SJCRH30 (cell line): ENCODE data around the gene SLC25A29. TPM values are rescaled to one million over a fixed set of nuclear protein-coding genes. Genes with fewer than 3 reads are reported as not detected.
"Not testable (repeated sequence)": the region's sequence is repeated elsewhere in the genome, so short reads cannot be mapped to it uniquely, and the experiment has no call there.

Source experiments
- DNase-seq, 2 experiments: peaks; one replicate each; pipeline ENCODE4 v3.0.0-alpha.2; 2015 to 2020
- H3K27ac ChIP-seq: fragments of 250-450 bp; sonication (Bioruptor Pico); 2 replicates; pipeline ENCODE4 v1.5.1; 2020; ENCODE audit warnings: mild to moderate bottlenecking, moderate library complexity
- H3K27me3 ChIP-seq: fragments of 250-450 bp; sonication (Bioruptor Pico); 2 replicates; pipeline ENCODE4 v1.5.1; 2020; ENCODE audit warnings: mild to moderate bottlenecking, moderate library complexity
- H3K36me3 ChIP-seq: fragments of 250-450 bp; sonication (Bioruptor Pico); 2 replicates; pipeline ENCODE4 v1.5.1; 2020; ENCODE audit warnings: mild to moderate bottlenecking, moderate library complexity
- H3K4me1 ChIP-seq: fragments of 250-450 bp; sonication (Bioruptor Pico); 2 replicates; pipeline ENCODE4 v1.5.1; 2020; ENCODE audit warnings: mild to moderate bottlenecking, moderate library complexity
- H3K4me3 ChIP-seq: fragments of 250-450 bp; sonication (Bioruptor Pico); 2 replicates; pipeline ENCODE4 v1.5.1; 2020; ENCODE audit warnings: mild to moderate bottlenecking, moderate library complexity
- H3K9me3 ChIP-seq: fragments of 250-450 bp; sonication (Bioruptor Pico); replicated peaks from 2 replicates; pipeline ENCODE4 v1.5.1; 2020; ENCODE audit warnings: mild to moderate bottlenecking, moderate library complexity
- total RNA-seq: library from RNA; depleted of rRNA; stranded (reverse); fragments of >200 nt; shearing (Covaris generic); gene quantifications from 2 replicates; pipeline ENCODE4 v1.2.3, GENCODE V29; 2014

Gene SLC25A29
- total RNA-seq, 1 experiment from 2014 or later, result 57.1 TPM

GRCh38 chr14:100296106-100296651, 10.1 kb downstream of the SLC25A29 start:
- no peak for DNase-seq
- no peak overlapping the region for H3K27ac ChIP-seq

DNA sequence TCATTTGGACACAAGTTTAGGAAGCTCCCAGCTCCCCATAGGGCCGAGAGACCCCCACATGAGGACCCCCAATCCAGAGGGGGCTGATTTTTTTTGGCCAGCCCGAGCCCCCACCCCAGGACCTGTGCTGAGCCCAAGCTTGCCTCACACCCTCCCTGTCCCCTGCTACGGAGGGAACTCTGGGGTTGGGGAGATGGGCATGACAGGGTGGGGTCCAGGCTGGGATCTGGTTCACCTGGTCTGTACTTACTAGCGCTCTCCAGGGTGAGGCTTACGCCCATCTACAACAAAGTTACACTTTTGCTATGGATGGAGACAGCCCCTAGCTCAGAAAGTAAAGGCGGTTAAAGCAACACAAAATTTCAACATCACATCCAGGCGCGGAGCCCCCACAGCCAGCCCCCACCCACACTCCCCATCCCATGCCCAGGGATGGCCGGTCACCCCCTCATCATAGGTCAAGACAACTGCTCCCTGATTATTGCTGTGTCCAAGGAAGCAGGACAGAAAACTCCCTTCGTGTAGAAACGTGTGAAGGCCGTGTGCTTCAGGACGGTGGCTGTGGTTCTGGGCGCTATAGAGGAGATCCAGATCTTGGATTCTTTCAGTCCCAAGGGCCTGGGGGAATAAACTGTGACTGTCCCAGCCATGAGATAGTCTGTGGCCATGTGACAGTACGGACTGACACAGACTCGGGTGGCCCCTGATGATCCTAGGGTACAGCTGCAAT, 10.7 kb downstream of the SLC25A29 start:
- no peak overlapping the region for H3K4me3 ChIP-seq
- DNase-seq, result peak in 1 of 2 experiments; percentile 1
- no peaks in the 10 kb centered on the region for H3K9me3 ChIP-seq
- H3K27me3 ChIP-seq, result no peaks in the 10 kb centered on the region
- H3K4me1 ChIP-seq, result peaks cover 6% of the 10 kb centered on the region; the same call in 1 of the 2 replicates
- H3K36me3 ChIP-seq, result peaks cover 19% of the 10 kb centered on the region
- H3K27ac ChIP-seq, result no peak overlapping the region

More at GRCh38 chr14:100296106-100296651, 10.1 kb downstream of the SLC25A29 start:
- peaks cover 18% of the 10 kb centered on the region for H3K36me3 ChIP-seq
- H3K9me3 ChIP-seq, result no peaks in the 10 kb centered on the region
- no peak overlapping the region for H3K4me3 ChIP-seq
- no peaks in the 10 kb centered on the region for H3K27me3 ChIP-seq
- H3K4me1 ChIP-seq, result peaks cover 6% of the 10 kb centered on the region; the same call in 1 of the 2 replicates

DNA sequence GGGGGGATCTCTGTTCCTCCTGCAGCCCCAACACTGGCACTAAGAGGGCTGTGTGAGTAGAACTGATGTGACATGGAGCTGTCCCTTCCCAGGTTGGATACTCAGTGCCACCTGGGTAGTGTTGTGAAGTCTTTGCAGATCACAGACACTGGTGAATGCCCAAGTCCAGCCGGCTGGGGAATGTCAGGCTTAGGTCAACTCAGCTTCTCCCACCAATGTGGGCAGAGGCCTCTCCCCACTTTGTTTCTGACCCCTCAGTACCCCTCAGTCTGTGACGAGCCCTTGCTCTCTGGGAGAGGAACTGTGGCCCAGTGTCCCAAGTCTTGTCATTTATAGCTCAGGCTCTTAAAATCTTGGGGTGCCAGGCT, 11.3 kb downstream of the SLC25A29 start:
- H3K36me3 ChIP-seq, result peaks cover 21% of the 10 kb centered on the region

DNA sequence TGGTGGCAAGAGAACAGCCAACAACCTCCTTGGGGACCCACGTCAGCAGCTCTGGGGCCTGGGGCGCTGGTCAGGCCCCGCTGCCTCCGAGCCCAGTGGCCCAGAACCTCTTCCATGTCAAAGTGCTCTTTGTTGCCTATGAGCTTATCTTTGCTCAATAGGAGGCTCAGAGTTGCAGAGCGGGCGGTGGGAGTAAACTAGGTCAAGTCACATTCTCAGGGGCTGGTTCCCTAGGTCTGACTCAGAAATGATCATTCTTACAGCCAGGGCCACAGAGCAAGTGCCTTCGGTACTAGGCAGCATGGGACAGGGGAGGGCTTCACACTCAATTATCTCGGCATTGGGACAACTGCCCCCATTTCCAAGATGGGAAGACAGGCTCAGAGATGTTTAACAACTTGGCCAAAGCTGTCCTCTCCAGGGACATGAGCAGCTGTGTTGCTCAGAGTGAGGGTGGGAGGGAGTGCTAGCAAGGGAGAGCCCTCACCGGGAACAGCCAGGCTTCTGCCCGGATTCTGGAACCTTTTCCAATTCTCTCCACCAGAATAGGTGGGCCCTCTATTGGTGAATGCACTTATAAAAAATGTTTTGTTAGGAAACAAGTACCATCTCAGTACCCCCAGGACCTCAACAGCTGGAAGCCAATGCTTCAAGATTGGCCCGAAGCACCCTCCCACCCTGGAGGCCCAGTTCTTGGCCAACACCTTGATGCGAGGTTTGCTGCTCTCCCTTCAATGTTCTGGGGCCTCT, 11.9 kb downstream of the SLC25A29 start:
- no peaks in the 10 kb centered on the region for H3K9me3 ChIP-seq
- H3K27me3 ChIP-seq, result no peaks in the 10 kb centered on the region
- H3K27ac ChIP-seq, result no peak overlapping the region
- H3K4me3 ChIP-seq, result no peak overlapping the region
- no peak for DNase-seq
- peaks cover 23% of the 10 kb centered on the region for H3K36me3 ChIP-seq
- H3K4me1 ChIP-seq, result peaks cover 6% of the 10 kb centered on the region; the same call in 1 of the 2 replicates

More for the DNA sequence above, 11.3 kb downstream of the SLC25A29 start:
- Histone ChIP-seq H3K4me1 (peaks cover 6% of the 10 kb centered on the region; the same call in 1 of the 2 replicates), H3K9me3 (no peaks in the 10 kb centered on the region), H3K4me3 (no peak overlapping the region), H3K27ac (no peak overlapping the region), H3K27me3 (no peaks in the 10 kb centered on the region)
- no peak for DNase-seq

DNA sequence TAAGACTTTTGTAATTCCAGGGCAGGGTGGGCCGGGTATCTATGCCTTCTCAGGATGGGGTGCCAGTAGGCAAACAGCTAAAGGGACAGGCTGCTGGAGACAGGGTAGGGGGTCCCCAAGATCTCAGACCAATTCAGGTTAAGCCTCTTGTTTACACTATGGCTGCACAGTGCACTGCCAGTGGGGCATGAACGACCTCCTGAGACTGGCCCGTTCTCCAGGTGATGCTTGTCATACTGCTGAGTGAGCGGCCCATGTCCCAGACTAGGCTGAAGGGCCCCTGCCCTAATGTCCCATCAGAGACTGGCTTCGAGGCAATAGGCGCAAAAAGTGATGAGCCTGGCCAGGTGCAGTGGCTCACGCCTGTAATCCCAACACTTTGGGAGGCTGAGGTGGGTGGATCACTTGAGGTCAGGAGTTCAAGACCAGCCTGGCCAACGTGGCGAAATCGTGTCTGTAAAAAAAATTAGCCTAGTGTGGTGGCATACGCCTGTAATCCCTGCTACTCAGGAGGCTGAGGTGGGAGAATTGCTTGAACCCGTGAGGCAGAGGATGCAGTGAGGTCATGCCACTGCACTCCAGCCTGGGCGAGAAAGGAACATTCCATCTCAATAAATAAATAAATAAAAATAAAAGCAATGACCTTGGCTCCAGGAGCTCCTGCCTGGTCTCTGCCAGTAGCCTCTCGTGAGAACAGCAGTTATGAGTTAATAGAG, 12.6 kb downstream of the SLC25A29 start:
- H3K27ac ChIP-seq, result no peak overlapping the region
- no peaks in the 10 kb centered on the region for H3K27me3 ChIP-seq
- no peak for DNase-seq
- H3K9me3 ChIP-seq, result no peaks in the 10 kb centered on the region
- peaks cover 11% of the 10 kb centered on the region; the same call in 1 of the 2 replicates for H3K4me1 ChIP-seq
- peaks cover 23% of the 10 kb centered on the region for H3K36me3 ChIP-seq
- H3K4me3 ChIP-seq, result no peak overlapping the region

DNA sequence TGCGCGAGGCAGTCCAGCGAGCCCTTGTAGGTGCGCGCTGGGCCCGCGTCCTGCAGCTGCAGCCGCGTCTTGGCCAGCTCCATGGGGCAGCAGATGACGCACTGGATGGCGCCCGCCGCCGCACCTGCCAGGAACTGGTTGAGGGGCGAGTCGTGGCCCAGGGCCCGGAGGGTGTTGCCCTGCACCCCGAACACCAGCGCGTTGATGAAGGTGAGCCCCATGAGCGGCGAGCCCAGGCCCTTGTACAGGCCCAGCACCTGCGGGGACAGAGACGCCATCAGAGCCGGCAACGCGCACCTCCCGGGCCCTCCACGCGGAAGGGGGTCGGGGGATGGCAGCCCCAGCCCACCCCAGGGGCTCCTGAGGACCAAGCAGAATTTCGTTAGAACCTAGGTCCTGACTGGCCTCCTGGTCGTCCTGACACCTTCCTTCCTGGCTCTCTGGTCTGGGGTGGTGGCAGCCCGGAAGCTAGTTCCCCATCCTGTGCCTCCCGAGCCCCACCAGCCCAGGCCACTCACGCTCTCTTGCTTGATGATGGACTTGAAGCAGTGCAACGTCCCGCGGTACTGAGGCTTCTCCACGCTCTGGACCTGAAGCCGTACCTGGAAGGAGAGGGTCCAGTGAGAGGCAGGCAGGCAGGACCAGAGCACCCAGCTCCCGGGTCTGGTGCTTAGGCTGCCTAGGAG, 13.3 kb downstream of the SLC25A29 start:
- no peak for DNase-seq
- H3K27ac ChIP-seq, result no peak overlapping the region
- H3K4me1 ChIP-seq, result peaks cover 12% of the 10 kb centered on the region; the same call in 1 of the 2 replicates
- H3K27me3 ChIP-seq, result no peaks in the 10 kb centered on the region
- no peaks in the 10 kb centered on the region for H3K9me3 ChIP-seq
- no peak overlapping the region for H3K4me3 ChIP-seq
- peaks cover 18% of the 10 kb centered on the region for H3K36me3 ChIP-seq

GRCh38 chr14:100292301-100292775, 13.9 kb downstream of the SLC25A29 start:
- peaks cover 9% of the 10 kb centered on the region; the same call in 1 of the 2 replicates for H3K4me1 ChIP-seq
- H3K36me3 ChIP-seq, result peaks cover 18% of the 10 kb centered on the region
- H3K27ac ChIP-seq, result no peak overlapping the region
- H3K27me3 ChIP-seq, result no peaks in the 10 kb centered on the region
- H3K4me3 ChIP-seq, result no peak overlapping the region
- H3K9me3 ChIP-seq, result no peaks in the 10 kb centered on the region
- no peak for DNase-seq

DNA sequence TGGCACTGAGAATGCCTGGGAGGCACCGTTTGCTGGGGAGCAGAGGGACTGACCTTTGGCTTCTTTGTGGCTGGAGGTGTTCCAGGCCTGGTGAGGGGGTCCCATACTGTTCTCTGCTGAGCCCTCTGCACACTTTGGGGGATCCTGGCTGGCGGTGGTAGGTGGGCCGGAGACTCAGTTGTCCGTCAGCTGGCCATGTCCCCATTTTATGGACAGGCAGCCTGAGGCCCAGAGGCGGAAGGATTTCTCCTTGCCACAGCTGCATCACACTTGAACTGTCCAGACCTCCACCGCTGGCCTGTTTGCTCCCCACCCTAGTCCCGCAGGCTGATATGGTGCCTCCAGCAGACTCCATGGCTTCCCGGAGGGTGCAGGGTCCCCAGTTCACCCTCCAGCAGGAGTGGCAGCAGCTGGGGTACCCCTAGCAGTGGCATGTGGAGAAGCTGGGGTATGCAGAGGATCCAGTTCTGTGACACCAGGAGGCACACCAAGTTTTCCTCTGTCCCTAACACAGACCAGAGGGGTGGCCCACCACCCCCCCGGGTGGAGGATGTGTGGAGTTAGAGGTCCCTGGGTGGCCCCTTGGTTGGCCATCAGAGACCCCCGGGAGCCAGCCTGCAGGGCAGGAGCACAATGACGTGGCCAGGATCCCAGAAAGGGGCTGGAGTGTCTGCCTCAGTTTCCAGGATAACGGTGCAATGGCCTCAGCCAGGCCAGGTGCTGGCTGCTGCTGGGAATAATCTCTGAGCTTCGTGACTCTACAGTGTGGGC, 14.8 kb downstream of the SLC25A29 start:
- peaks cover 6% of the 10 kb centered on the region; the same call in 1 of the 2 replicates for H3K4me1 ChIP-seq
- no peak for DNase-seq

GRCh38 chr14:100290607-100291304, 15.5 kb downstream of the SLC25A29 start:
- no peak overlapping the region for H3K27ac ChIP-seq
- no peak for DNase-seq
- H3K27me3 ChIP-seq, result no peaks in the 10 kb centered on the region
- no peak overlapping the region for H3K4me3 ChIP-seq
- peaks cover 16% of the 10 kb centered on the region for H3K36me3 ChIP-seq
- peaks cover 6% of the 10 kb centered on the region; the same call in 1 of the 2 replicates for H3K4me1 ChIP-seq
- H3K9me3 ChIP-seq, result no peaks in the 10 kb centered on the region

More for the DNA sequence above, 14.8 kb downstream of the SLC25A29 start:
- Histone ChIP-seq H3K27ac (no peak overlapping the region), H3K36me3 (peaks cover 16% of the 10 kb centered on the region), H3K9me3 (no peaks in the 10 kb centered on the region), H3K4me3 (no peak overlapping the region), H3K27me3 (no peaks in the 10 kb centered on the region)

GRCh38 chr14:100289916-100290606, 16.2 kb downstream of the SLC25A29 start:
- Histone ChIP-seq H3K27ac (no peak overlapping the region), H3K9me3 (no peaks in the 10 kb centered on the region), H3K4me3 (no peak overlapping the region), H3K4me1 (peaks cover 6% of the 10 kb centered on the region; the same call in 1 of the 2 replicates), H3K27me3 (no peaks in the 10 kb centered on the region), H3K36me3 (peaks cover 16% of the 10 kb centered on the region)
- no peak for DNase-seq

DNA sequence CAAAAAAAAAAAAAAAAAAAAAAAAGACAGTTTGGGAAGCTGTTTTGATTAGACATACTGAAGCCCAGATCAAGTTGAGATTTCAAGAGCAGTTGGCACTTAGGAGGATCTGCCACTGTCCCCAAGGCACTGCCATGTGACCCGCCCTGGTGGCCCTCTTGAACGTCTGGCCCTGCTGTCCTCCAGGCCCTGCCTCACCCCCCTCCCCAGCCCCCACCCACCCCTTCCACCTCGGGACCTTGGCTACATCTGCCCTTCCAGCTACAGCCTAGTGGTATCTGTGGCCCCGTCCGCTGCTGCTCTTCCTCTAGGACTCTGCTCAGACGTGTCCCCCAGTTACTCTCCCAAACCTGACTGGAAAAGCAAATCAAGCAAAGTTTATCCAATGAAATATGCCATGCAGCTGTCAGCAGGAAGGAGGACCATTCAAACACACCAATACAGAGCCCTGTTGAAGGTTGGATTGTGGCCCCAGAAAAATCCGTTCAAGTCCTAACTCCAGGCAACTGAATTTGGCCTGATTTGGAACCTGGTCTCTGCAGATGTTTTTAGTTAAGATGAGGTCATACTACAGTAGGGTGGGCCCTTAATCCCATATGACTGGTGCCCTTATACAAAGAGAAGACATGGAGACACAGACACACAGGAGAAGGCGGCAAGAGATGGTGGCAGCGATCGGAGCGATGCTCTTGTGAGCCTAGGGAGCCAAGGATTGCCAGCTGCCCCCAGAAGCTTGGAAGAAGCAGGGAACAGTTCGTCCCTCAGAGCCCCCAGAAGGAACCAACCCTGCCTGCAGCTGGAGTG, 17.7 kb downstream of the SLC25A29 start:
- Histone ChIP-seq H3K4me3 (no peak overlapping the region), H3K27ac (no peak overlapping the region), H3K27me3 (no peaks in the 10 kb centered on the region), H3K9me3 (no peaks in the 10 kb centered on the region), H3K36me3 (peaks cover 15% of the 10 kb centered on the region), H3K4me1 (peaks cover 6% of the 10 kb centered on the region; the same call in 1 of the 2 replicates)
- no peak for DNase-seq

DNA sequence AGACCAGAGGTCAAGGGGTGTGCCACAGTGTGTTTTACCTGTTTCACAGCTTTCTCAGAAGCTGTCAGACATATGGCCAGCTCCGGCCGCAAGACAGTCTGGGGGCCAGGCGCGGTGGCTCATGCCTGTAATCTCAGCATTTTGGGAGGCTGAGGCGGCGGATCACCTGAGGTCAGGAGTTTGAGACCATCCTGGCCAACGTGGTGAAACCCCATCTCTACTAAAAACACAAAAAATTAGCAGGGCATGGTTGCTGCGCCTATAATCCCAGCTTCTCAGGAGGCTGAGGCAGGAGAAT, 18.3 kb downstream of the SLC25A29 start:
- not testable (repeated sequence) for DNase-seq, H3K4me3 ChIP-seq, H3K27me3 ChIP-seq, H3K4me1 ChIP-seq, H3K9me3 ChIP-seq, H3K27ac ChIP-seq
- peaks cover 13% of the 10 kb centered on the region for H3K36me3 ChIP-seq
